ENCODE results near the gene A3GALT2. TPM values are rescaled to one million over a fixed set of nuclear protein-coding genes. Genes with fewer than 3 reads are reported as not detected.

A3GALT2 gene
- total and polyA plus RNA-seq, 9 of the 15 experiments (the other 6 are each of a cell fraction or from before 2014, with no cell fraction given), result not detected

GRCh38 chr1:33257207-33257771 lies 63.6 kb downstream of the A3GALT2 start:
- Histone ChIP-seq H2AFZ (ENCODE audit: low read depth, low read length) (no peak overlapping the region), H3K9ac (ENCODE audit: insufficient read depth in 1 of 2, low read depth in 2 of 2, low read length in 2 of 2) (no peak overlapping the region; a peak in 1 of 4 replicates), H3K4me1 (replicated peaks in 1 of 2; ENCODE audit: control insufficient read depth in 2 of 2, insufficient read depth in 2 of 2, low read length in 2 of 2) (peaks cover 0 to 11% of the 10 kb centered on the region in 2 experiments; a peak in 1 of 5 replicates), H4K20me1 (replicated peaks; ENCODE audit: control insufficient read depth, insufficient read depth, low read length) (peaks cover 6% of the 10 kb centered on the region; the same call in 1 of the 2 replicates), H3K27ac (ENCODE audit: extremely low read depth, low read depth, low read length) (no peak overlapping the region), H3K9me1 (ENCODE audit: control insufficient read depth, insufficient read depth, low read length) (no peaks in the 10 kb centered on the region), H3K9me3 (replicated peaks; ENCODE audit: control insufficient read depth, insufficient read depth, low read depth, low read length) (no peaks in the 10 kb centered on the region; the same call in 1 of the 2 replicates), H3K4me2 (ENCODE audit: insufficient read depth, low read length) (no peak overlapping the region), H3K36me3 (ENCODE audit: control insufficient read depth, insufficient read depth, low read length) (no peaks in the 10 kb centered on the region), H3K27me3 (ENCODE audit: control insufficient read depth in 2 of 2, insufficient read depth in 2 of 2, low read length in 2 of 2) (peaks cover 11 to 55% of the 10 kb centered on the region in 2 experiments; a peak in 4 of 5 replicates), H3K79me2 (ENCODE audit: control insufficient read depth, insufficient read depth, low read length) (no peaks in the 10 kb centered on the region), H3K4me3 (peak overlapping the region; percentile 40)
- ChIA-PET CTCF (ENCODE audit: low intra/inter-chr PET ratio) (no interaction called here), POLR2A (interaction anchor here (0.5 kb wide), 1 partner anchor 184 kb away, joined by 3 read pairs; no protein-coding TSS in a partner anchor)
- intact Hi-C loops (cut with micrococcal nuclease) (no loop called here), in situ Hi-C loops (cut with MboI) (no loop called here)
- no TSS peak for BruUV-seq (replicated peaks)
- FAIRE-seq, result no peak
- TF ChIP-seq CBX5 (IDR thresholded peaks at IDR 0.05; ENCODE audit: borderline replicate concordance, low read depth) (no peak), MYC (IDR thresholded peaks at IDR 0.05; ENCODE audit: low read depth, low read length) (no peak), MYC (CRISPR knock-in tag; IDR thresholded peaks at IDR 0.05; ENCODE audit: borderline replicate concordance, low read depth) (no peak), HINFP (tag; conservative IDR thresholded peaks at IDR 0.05; ENCODE audit: low read depth) (no peak), VEZF1 (CRISPR knock-in tag; IDR thresholded peaks at IDR 0.05) (peak; percentile 81; the same call in 1 of the 2 replicates), ZNF512 (tag; IDR thresholded peaks at IDR 0.05) (0 out of 2 replicates have a peak, but pooled peaks have one; percentile 26), ZNF384 (IDR thresholded peaks at IDR 0.05; ENCODE audit: low read depth, low read length) (peak; percentile 77), CXXC5 (CRISPR knock-in tag; IDR thresholded peaks at IDR 0.05) (peak; percentile 8; the same call in 1 of the 2 replicates), MBD2 (IDR thresholded peaks at IDR 0.05; ENCODE audit: borderline replicate concordance, low read depth) (no peak), ZNF740 (CRISPR knock-in tag; IDR thresholded peaks at IDR 0.05) (peak; percentile 76), ZNF740 (tag; IDR thresholded peaks at IDR 0.05) (0 out of 4 replicates have a peak, but pooled peaks of 1 of the 2 experiments have one; percentile 50)
- 2% methylated on average over 16 of the region's 18 CpGs for WGBS (ENCODE audit: insufficient coverage, low coverage, missing lambda C conversion rate)
- no peak for DNase-seq (ENCODE audit: extremely low read depth in 1 of 4, low spot score in 3 of 4)
- ATAC-seq, result no peak
